CD14-positive monocyte (primary cell): ENCODE results near the gene SYNJ2. TPM values are rescaled to one million over a fixed set of nuclear protein-coding genes. Genes with fewer than 3 reads are reported as not detected.

Experiments
- DNase-seq, 3 donors: peaks; one replicate each; pipeline ENCODE4 v3.0.0-alpha.2; 2011 to 2022
- H2AFZ ChIP-seq: 2 replicates; pipeline ENCODE4 v1.6.0; 2012; ENCODE audit warnings: mild to moderate bottlenecking, low read depth, low read length, inconsistent platforms; ENCODE audit not compliant: insufficient read depth, poor library complexity, severe bottlenecking
- H3K27ac ChIP-seq, 2 donors: 1 replicate in 1 of 2; 2 replicates in 1 of 2; pipeline ENCODE4 v1.5.1; 2012 to 2013; ENCODE audit warnings: low read length in 2 of 2, control low read depth in 1 of 2, inconsistent platforms in 1 of 2, low read depth in 1 of 2, mild to moderate bottlenecking in 1 of 2
- H3K27me3 ChIP-seq, 2 donors: one replicate each; pipeline versions ENCODE4 v1.6.0 to v1.6.1; 2011 to 2013; ENCODE audit warnings: low read length in 2 of 2; ENCODE audit not compliant: control insufficient read depth in 2 of 2, insufficient read depth in 2 of 2
- H3K36me3 ChIP-seq, 2 donors: replicated peaks in 1 of 2; 1 replicate in 1 of 2; 2 replicates in 1 of 2; pipeline versions ENCODE4 v1.5.1 to v1.6.1; 2012 to 2013; ENCODE audit warnings: low read length in 2 of 2, control low read depth in 1 of 2, inconsistent platforms in 1 of 2, mild to moderate bottlenecking in 1 of 2; ENCODE audit not compliant: insufficient read depth in 2 of 2, control insufficient read depth in 1 of 2
- H3K4me1 ChIP-seq, 2 donors: 1 replicate in 1 of 2; 2 replicates in 1 of 2; pipeline versions ENCODE4 v1.5.1 to v1.6.1; 2012 to 2013; ENCODE audit warnings: low read length in 2 of 2, control low read depth in 1 of 2, inconsistent platforms in 1 of 2, mild to moderate bottlenecking in 1 of 2, moderate library complexity in 1 of 2; ENCODE audit not compliant: insufficient read depth in 2 of 2, control insufficient read depth in 1 of 2
- H3K4me2 ChIP-seq: replicated peaks from 2 replicates; pipeline ENCODE3; 2012; ENCODE audit warnings: low read length, moderate library complexity, mild to moderate bottlenecking; ENCODE audit not compliant: poor library complexity, severe bottlenecking; ENCODE audit errors: extremely low read depth
- H3K4me3 ChIP-seq, 3 experiments: fragments of 200-600 bp in 1 of 3; sonication (generic) in 1 of 3; replicated peaks in 1 of 3; 1 replicate in 2 of 3; 2 replicates in 1 of 3; pipeline ENCODE4 v1.5.1; 2011 to 2013; ENCODE audit warnings: low read length in 3 of 3, mild to moderate bottlenecking in 3 of 3, control low read depth in 2 of 3, low read depth in 2 of 3, inconsistent platforms in 1 of 3, moderate library complexity in 1 of 3
- H3K79me2 ChIP-seq: 2 replicates; pipeline ENCODE4 v1.6.0; 2012; ENCODE audit warnings: mild to moderate bottlenecking, control low read depth, inconsistent platforms, low read length, moderate library complexity; ENCODE audit not compliant: insufficient read depth
- H3K9ac ChIP-seq: 2 replicates; pipeline ENCODE4 v1.6.0; 2017; ENCODE audit warnings: low read length, mild to moderate bottlenecking; ENCODE audit not compliant: insufficient read depth, poor library complexity, severe bottlenecking
- H3K9me3 ChIP-seq, 2 donors: replicated peaks in 1 of 2; 1 replicate in 1 of 2; 2 replicates in 1 of 2; pipeline versions ENCODE4 v1.5.1 to v1.6.1; 2012 to 2013; ENCODE audit warnings: low read length in 2 of 2, control low read depth in 1 of 2; ENCODE audit not compliant: control insufficient read depth in 1 of 2, insufficient read depth in 1 of 2
- H4K20me1 ChIP-seq: 2 replicates; pipeline ENCODE4 v1.6.0; 2012; ENCODE audit warnings: mild to moderate bottlenecking, low read length, control low read depth, moderate library complexity; ENCODE audit not compliant: insufficient read depth
- H3K27ac Mint-ChIP-seq, 7 donors: one replicate each; pipeline ENCODE4 v1.8.0; 2020; ENCODE audit warnings: mild to moderate bottlenecking in 7 of 7, mixed read lengths in 7 of 7, moderate library complexity in 6 of 7, inconsistent platforms in 2 of 7
- H3K27me3 Mint-ChIP-seq, 3 donors: one replicate each; pipeline ENCODE4 v1.8.0; 2021 to 2022; ENCODE audit warnings: low read depth in 3 of 3, mild to moderate bottlenecking in 3 of 3, mixed read lengths in 3 of 3, moderate library complexity in 3 of 3, inconsistent platforms in 1 of 3
- H3K36me3 Mint-ChIP-seq, 2 donors: one replicate each; pipeline ENCODE4 v1.8.0; 2020; ENCODE audit warnings: mixed read lengths in 2 of 2, inconsistent platforms in 1 of 2, mild to moderate bottlenecking in 1 of 2
- H3K4me1 Mint-ChIP-seq: one replicate; pipeline ENCODE4 v1.8.0; 2020; ENCODE audit warnings: mild to moderate bottlenecking, mixed read lengths
- H3K4me3 Mint-ChIP-seq, 2 donors: one replicate each; pipeline ENCODE4 v1.8.0; 2020; ENCODE audit warnings: mild to moderate bottlenecking in 2 of 2, mixed read lengths in 2 of 2, moderate library complexity in 1 of 2
- H3K9me3 Mint-ChIP-seq, 7 donors: one replicate each; pipeline ENCODE4 v1.8.0; 2020 to 2022; ENCODE audit warnings: mixed read lengths in 7 of 7, mild to moderate bottlenecking in 6 of 7, moderate library complexity in 6 of 7, inconsistent platforms in 2 of 7
- CTCF ChIP-seq: fragments of 200-600 bp; IDR thresholded peaks from one replicate; pipeline ENCODE4 v1.8.0; 2022; ENCODE audit warnings: antibody characterized with exemption, mild to moderate bottlenecking
- WGBS: methylation state at CpG from one replicate; pipeline ENCODE4 v1.1.5; 2013; ENCODE audit warnings: missing lambda C conversion rate; ENCODE audit not compliant: insufficient coverage; 5-methylcytosine and 5-hydroxymethylcytosine counted together
- intact Hi-C, 2 donors: fragments of 100-400 bp; cut with micrococcal nuclease; formaldehyde crosslinking; loops; one replicate each; pipeline versions ENCODE4 v1.15.0 to v1.15.1; 2023
- polyA plus RNA-seq, 3 donors: library from polyadenylated mRNA; depleted of rRNA in 1 of 3; unstranded in 2 of 3; stranded (reverse) in 1 of 3; fragments of 300-500 nt in 2 of 3; fragments of >200 nt in 1 of 3; fragmentation: Illumina TruSeq in 2 of 3; gene quantifications; 1 replicate in 2 of 3; 2 replicates in 1 of 3; pipeline ENCODE4 v1.2.3, GENCODE V29; 2012 to 2021

The SYNJ2 gene
- polyA plus RNA-seq, 3 donors, result 0.82 to 2.0 (median 1.6) TPM

GRCh38 chr6:158043008-158043407, 61.3 kb downstream of the SYNJ2 start:
- Mint-ChIP-seq H3K9me3 (peaks cover 0 to 2% (median 0%) of the 10 kb centered on the region in 7 donors), H3K4me3 (no peak overlapping the region), H3K36me3 (peaks cover 4 to 7% of the 10 kb centered on the region in 2 donors), H3K4me1 (peaks cover 16% of the 10 kb centered on the region), H3K27ac (no peak overlapping the region), H3K27me3 (peaks cover 5 to 12% (median 10%) of the 10 kb centered on the region in 3 donors)
- Histone ChIP-seq H3K9ac (no peak overlapping the region), H2AFZ (no peak overlapping the region), H3K79me2 (no peaks in the 10 kb centered on the region), H3K27ac (no peak overlapping the region), H3K9me3 (no peaks in the 10 kb centered on the region), H3K4me3 (no peak overlapping the region), H3K27me3 (no peaks in the 10 kb centered on the region), H3K36me3 (no peaks in the 10 kb centered on the region), H3K4me1 (peaks cover 18 to 20% of the 10 kb centered on the region in 2 donors), H4K20me1 (no peaks in the 10 kb centered on the region), H3K4me2 (no peak overlapping the region)
- WGBS, result 100% methylated on average over 8 of the region's 20 CpGs
- TF ChIP-seq CTCF, result no peak
- intact Hi-C loops, result loop anchor here in 1 of 2 donors (5.0 kb wide), 1 partner anchor 34 kb away; no protein-coding TSS in a partner anchor
- no peak for DNase-seq

GRCh38 chr6:158043586-158044524, 62.2 kb downstream of the SYNJ2 start:
- peaks cover 7 to 12% (median 10%) of the 10 kb centered on the region in 3 donors for H3K27me3 Mint-ChIP-seq
- intact Hi-C loops, result loop anchor here in 1 of 2 donors (5.0 kb wide), 1 partner anchor 33 kb away; no protein-coding TSS in a partner anchor
- no peaks in the 10 kb centered on the region for H3K79me2 ChIP-seq
- H3K9ac ChIP-seq, result no peak overlapping the region
- H2AFZ ChIP-seq, result no peak overlapping the region
- H3K27ac ChIP-seq, result no peak overlapping the region
- DNase-seq, result no peak
- H3K9me3 Mint-ChIP-seq, result peaks cover 0 to 2% (median 0%) of the 10 kb centered on the region in 7 donors
- no peaks in the 10 kb centered on the region for H3K36me3 ChIP-seq
- WGBS, result 97% methylated on average over 28 of the region's 31 CpGs
- H3K4me3 ChIP-seq, result no peak overlapping the region
- TF ChIP-seq CTCF, result no peak
- no peaks in the 10 kb centered on the region for H3K27me3 ChIP-seq
- no peaks in the 10 kb centered on the region for H3K9me3 ChIP-seq
- no peak overlapping the region for H3K4me2 ChIP-seq
- H3K4me1 ChIP-seq, result peaks cover 18 to 20% of the 10 kb centered on the region in 2 donors
- H4K20me1 ChIP-seq, result no peaks in the 10 kb centered on the region
- peak overlapping the region in 1 of 7 donors; percentile 66 for H3K27ac Mint-ChIP-seq
- no peak overlapping the region for H3K4me3 Mint-ChIP-seq
- peaks cover 4 to 7% of the 10 kb centered on the region in 2 donors for H3K36me3 Mint-ChIP-seq
- peaks cover 16% of the 10 kb centered on the region for H3K4me1 Mint-ChIP-seq
